ENCODE data around the gene TRMT61A. TPM values are rescaled to one million over a fixed set of nuclear protein-coding genes. Genes with fewer than 3 reads are reported as not detected.

Gene TRMT61A
- total RNA-seq, 1 donor from 2014 or later = 6.1 TPM

DNA sequence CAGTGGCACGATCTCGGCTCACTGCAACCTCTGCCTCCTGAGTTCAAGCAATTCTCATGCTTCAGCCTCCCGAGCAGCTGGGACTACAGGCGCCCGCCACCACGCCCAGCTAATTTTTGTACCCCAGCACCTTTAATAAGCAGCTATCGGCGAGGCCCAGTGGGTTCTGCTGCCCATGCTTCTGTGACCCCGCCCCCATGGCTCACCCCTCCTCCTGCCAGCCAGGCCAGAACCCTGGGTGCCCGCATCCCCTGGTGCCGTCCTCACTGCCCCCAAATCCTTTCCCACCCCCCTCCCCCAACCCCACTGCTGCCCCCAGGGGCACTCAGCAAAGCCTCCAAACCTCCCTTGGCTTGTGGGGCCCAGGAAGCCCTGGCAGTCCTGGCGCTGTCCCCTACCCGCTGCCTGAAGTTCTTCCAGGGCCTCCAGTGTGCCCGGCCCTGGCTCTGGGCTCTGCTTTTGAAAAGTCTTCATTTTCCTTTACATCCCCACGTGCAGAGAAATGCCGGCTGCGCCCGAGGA is 19.0 kb downstream of the TRMT61A start:
- TF ChIP-seq, protein P1, sequence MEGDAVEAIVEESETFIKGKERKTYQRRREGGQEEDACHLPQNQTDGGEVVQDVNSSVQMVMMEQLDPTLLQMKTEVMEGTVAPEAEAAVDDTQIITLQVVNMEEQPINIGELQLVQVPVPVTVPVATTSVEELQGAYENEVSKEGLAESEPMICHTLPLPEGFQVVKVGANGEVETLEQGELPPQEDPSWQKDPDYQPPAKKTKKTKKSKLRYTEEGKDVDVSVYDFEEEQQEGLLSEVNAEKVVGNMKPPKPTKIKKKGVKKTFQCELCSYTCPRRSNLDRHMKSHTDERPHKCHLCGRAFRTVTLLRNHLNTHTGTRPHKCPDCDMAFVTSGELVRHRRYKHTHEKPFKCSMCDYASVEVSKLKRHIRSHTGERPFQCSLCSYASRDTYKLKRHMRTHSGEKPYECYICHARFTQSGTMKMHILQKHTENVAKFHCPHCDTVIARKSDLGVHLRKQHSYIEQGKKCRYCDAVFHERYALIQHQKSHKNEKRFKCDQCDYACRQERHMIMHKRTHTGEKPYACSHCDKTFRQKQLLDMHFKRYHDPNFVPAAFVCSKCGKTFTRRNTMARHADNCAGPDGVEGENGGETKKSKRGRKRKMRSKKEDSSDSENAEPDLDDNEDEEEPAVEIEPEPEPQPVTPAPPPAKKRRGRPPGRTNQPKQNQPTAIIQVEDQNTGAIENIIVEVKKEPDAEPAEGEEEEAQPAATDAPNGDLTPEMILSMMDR (IDR thresholded peaks at IDR 0.05; ENCODE audit: unreplicated experiment) = no peak
- Mint-ChIP-seq H3K27ac (ENCODE audit: unreplicated experiment) (no peak overlapping the region), H3K27me3 (ENCODE audit: unreplicated experiment) (peaks cover 12% of the 10 kb centered on the region), H3K4me1 (ENCODE audit: unreplicated experiment) (peaks cover 4% of the 10 kb centered on the region), H3K9me3 (ENCODE audit: unreplicated experiment) (no peaks in the 10 kb centered on the region), H3K4me3 (ENCODE audit: unreplicated experiment) (no peak overlapping the region), H3K36me3 (ENCODE audit: low read depth, unreplicated experiment) (no peaks in the 10 kb centered on the region)
- no peak for DNase-seq (ENCODE audit: low spot score)

GRCh38 chr14:103548463-103549351 is 19.7 kb downstream of the TRMT61A start:
- Mint-ChIP-seq H3K9me3 (ENCODE audit: unreplicated experiment) (no peaks in the 10 kb centered on the region), H3K4me3 (ENCODE audit: unreplicated experiment) (no peak overlapping the region), H3K4me1 (ENCODE audit: unreplicated experiment) (peaks cover 4% of the 10 kb centered on the region), H3K27ac (ENCODE audit: unreplicated experiment) (no peak overlapping the region), H3K27me3 (ENCODE audit: unreplicated experiment) (peaks cover 12% of the 10 kb centered on the region), H3K36me3 (ENCODE audit: low read depth, unreplicated experiment) (no peaks in the 10 kb centered on the region)
- no peak for DNase-seq (ENCODE audit: low spot score)
- TF ChIP-seq, protein P1 (IDR thresholded peaks at IDR 0.05; ENCODE audit: unreplicated experiment) = no peak

GRCh38 chr14:103549361-103550311 is 20.6 kb downstream of the TRMT61A start:
- Mint-ChIP-seq H3K27ac (ENCODE audit: unreplicated experiment) (no peak overlapping the region), H3K9me3 (ENCODE audit: unreplicated experiment) (no peaks in the 10 kb centered on the region)

GRCh38 chr14:103550451-103551337 is 21.7 kb downstream of the TRMT61A start:
- no peak overlapping the region for H3K4me3 Mint-ChIP-seq (ENCODE audit: unreplicated experiment)

More at GRCh38 chr14:103549361-103550311, 20.6 kb downstream of the TRMT61A start:
- TF ChIP-seq, protein P1 (IDR thresholded peaks at IDR 0.05; ENCODE audit: unreplicated experiment) = no peak
- H3K27me3 Mint-ChIP-seq (ENCODE audit: unreplicated experiment) = peaks cover 14% of the 10 kb centered on the region
- peaks cover under 1% of the 10 kb centered on the region for H3K36me3 Mint-ChIP-seq (ENCODE audit: low read depth, unreplicated experiment)
- peaks cover 4% of the 10 kb centered on the region for H3K4me1 Mint-ChIP-seq (ENCODE audit: unreplicated experiment)
- DNase-seq (ENCODE audit: low spot score) = no peak
- H3K4me3 Mint-ChIP-seq (ENCODE audit: unreplicated experiment) = no peak overlapping the region

More at GRCh38 chr14:103550451-103551337, 21.7 kb downstream of the TRMT61A start:
- DNase-seq (ENCODE audit: low spot score) = no peak
- peaks cover 11% of the 10 kb centered on the region for H3K36me3 Mint-ChIP-seq (ENCODE audit: low read depth, unreplicated experiment)
- peaks cover 4% of the 10 kb centered on the region for H3K4me1 Mint-ChIP-seq (ENCODE audit: unreplicated experiment)
- no peak overlapping the region for H3K27ac Mint-ChIP-seq (ENCODE audit: unreplicated experiment)
- no peaks in the 10 kb centered on the region for H3K9me3 Mint-ChIP-seq (ENCODE audit: unreplicated experiment)
- H3K27me3 Mint-ChIP-seq (ENCODE audit: unreplicated experiment) = peaks cover 14% of the 10 kb centered on the region
- TF ChIP-seq, protein P1 (IDR thresholded peaks at IDR 0.05; ENCODE audit: unreplicated experiment) = no peak
